GM19099 (cell line): ENCODE results near the gene DIDO1.
A peak's percentile ranks its signal among the peaks of the same experiment; 100 is the strongest.

Experiments
- POLR2A ChIP-seq: IDR thresholded peaks from 3 replicates; pipeline ENCODE4 v1.6.1; 2011; ENCODE audit warnings: low read depth; ENCODE audit not compliant: insufficient read length; ENCODE audit errors: extremely low read depth

DIDO1 gene

GRCh38 chr20:62944746-62945145, 18.4 kb upstream of the DIDO1 start:
- TF ChIP-seq POLR2A = no peak

GRCh38 chr20:62944184-62944583, 17.9 kb upstream of the DIDO1 start:
- no peak for TF ChIP-seq POLR2A

GRCh38 chr20:62943396-62943795, 17.1 kb upstream of the DIDO1 start:
- no peak for TF ChIP-seq POLR2A

GRCh38 chr20:62942456-62942855, 16.2 kb upstream of the DIDO1 start:
- TF ChIP-seq POLR2A = no peak

- TF ChIP-seq POLR2A = no peak
Observed at GRCh38 chr20:62941792-62942191, 15.5 kb upstream of the DIDO1 start.

- no peak for TF ChIP-seq POLR2A
Observed at GRCh38 chr20:62940875-62941274, 14.6 kb upstream of the DIDO1 start.

- no peak for TF ChIP-seq POLR2A
Observed at GRCh38 chr20:62938105-62938888, 12.0 kb upstream of the DIDO1 start, which contains the start of gene GID8. GID8 (plus strand) TSS chr20:62938147; CDS start chr20:62941503, 3,356 bp downstream.

- peak; percentile 78 for TF ChIP-seq POLR2A
Observed at GRCh38 chr20:62937268-62938104, 11.2 kb upstream of the DIDO1 start.

GRCh38 chr20:62935968-62936585, 9.8 kb upstream of the DIDO1 start:
- TF ChIP-seq POLR2A = no peak

- TF ChIP-seq POLR2A = no peak
Observed at GRCh38 chr20:62935204-62935967, 9.1 kb upstream of the DIDO1 start.

GRCh38 chr20:62933966-62934365, 7.7 kb upstream of the DIDO1 start:
- TF ChIP-seq POLR2A = no peak

- TF ChIP-seq POLR2A = no peak
Observed at GRCh38 chr20:62931464-62931863, 5.2 kb upstream of the DIDO1 start.

GRCh38 chr20:62929051-62929538, 2.8 kb upstream of the DIDO1 start:
- no peak for TF ChIP-seq POLR2A

GRCh38 chr20:62928246-62928939, 2.1 kb upstream of the DIDO1 start:
- no peak for TF ChIP-seq POLR2A
